ENCODE measurements around the gene UNC80.

DNA sequence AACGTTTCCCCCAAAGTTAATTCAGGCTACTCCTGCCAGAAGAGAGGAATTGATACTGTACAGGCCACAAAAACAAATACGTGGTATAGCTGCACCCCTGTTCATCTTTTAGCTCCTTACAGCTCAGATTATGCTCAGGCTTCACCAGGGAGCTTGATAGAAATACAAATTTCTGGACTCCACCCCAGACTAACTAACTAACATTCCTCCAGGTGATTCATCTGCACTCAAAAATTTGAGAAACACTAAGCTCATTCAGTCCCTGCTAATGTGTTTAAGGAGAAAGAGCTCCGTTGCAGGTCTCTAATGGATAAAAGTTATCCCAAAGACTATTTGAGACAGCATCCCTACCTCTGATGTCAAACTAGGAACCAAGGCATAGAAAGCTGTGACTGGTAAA is 36.8 kb upstream of the UNC80 start:
- TF ChIP-seq, protein P1, sequence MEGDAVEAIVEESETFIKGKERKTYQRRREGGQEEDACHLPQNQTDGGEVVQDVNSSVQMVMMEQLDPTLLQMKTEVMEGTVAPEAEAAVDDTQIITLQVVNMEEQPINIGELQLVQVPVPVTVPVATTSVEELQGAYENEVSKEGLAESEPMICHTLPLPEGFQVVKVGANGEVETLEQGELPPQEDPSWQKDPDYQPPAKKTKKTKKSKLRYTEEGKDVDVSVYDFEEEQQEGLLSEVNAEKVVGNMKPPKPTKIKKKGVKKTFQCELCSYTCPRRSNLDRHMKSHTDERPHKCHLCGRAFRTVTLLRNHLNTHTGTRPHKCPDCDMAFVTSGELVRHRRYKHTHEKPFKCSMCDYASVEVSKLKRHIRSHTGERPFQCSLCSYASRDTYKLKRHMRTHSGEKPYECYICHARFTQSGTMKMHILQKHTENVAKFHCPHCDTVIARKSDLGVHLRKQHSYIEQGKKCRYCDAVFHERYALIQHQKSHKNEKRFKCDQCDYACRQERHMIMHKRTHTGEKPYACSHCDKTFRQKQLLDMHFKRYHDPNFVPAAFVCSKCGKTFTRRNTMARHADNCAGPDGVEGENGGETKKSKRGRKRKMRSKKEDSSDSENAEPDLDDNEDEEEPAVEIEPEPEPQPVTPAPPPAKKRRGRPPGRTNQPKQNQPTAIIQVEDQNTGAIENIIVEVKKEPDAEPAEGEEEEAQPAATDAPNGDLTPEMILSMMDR (conservative IDR thresholded peaks at IDR 0.05; ENCODE audit: low read depth, low read length) = no peak
- TF ChIP-seq CEBPB (IDR thresholded peaks at IDR 0.05; ENCODE audit: low read depth, low read length) = no peak
- TF ChIP-seq RAD21 (IDR thresholded peaks at IDR 0.05; ENCODE audit: low read length) = no peak

Measured in IMR-90 (cell line).